Osteoblast (primary cell): ENCODE results near the gene SLC25A6. TPM values are rescaled to one million over a fixed set of nuclear protein-coding genes. Genes with fewer than 3 reads are reported as not detected.
"Not testable (repeated sequence)": the region's sequence is repeated elsewhere in the genome, so short reads cannot be mapped to it uniquely, and the experiment has no call there.

ENCODE experiments used
- DNase-seq: peaks from one replicate; pipeline ENCODE4 v3.0.0; 2011; ENCODE audit warnings: low spot score, mixed read lengths; ENCODE audit not compliant: insufficient read length; ENCODE audit errors: missing footprints
- H2AFZ ChIP-seq: 2 replicates; pipeline ENCODE4 v1.6.0; 2011; ENCODE audit warnings: mild to moderate bottlenecking, low read length
- H3K27ac ChIP-seq: 2 replicates; pipeline ENCODE4 v1.5.1; 2011; ENCODE audit warnings: mild to moderate bottlenecking, low read depth, low read length, moderate library complexity
- H3K27me3 ChIP-seq: 2 replicates; pipeline ENCODE4 v1.6.0; 2012; ENCODE audit warnings: mild to moderate bottlenecking, control low read depth, inconsistent platforms, low read length, moderate library complexity; ENCODE audit not compliant: insufficient read depth
- H3K36me3 ChIP-seq: 2 replicates; pipeline ENCODE4 v1.5.1; 2011; ENCODE audit warnings: mild to moderate bottlenecking, low read length, control low read depth, moderate library complexity; ENCODE audit not compliant: insufficient read depth
- H3K4me1 ChIP-seq: 2 replicates; pipeline ENCODE4 v1.5.1; 2011; ENCODE audit warnings: mild to moderate bottlenecking, low read length, control low read depth, moderate library complexity; ENCODE audit not compliant: insufficient read depth
- H3K4me2 ChIP-seq: 2 replicates; pipeline ENCODE4 v1.6.0; 2011; ENCODE audit warnings: mild to moderate bottlenecking, low read length; ENCODE audit not compliant: insufficient read depth
- H3K4me3 ChIP-seq: fragments of 200-600 bp; sonication (generic); 3 replicates; pipeline ENCODE4 v1.5.1; 2012; ENCODE audit warnings: mild to moderate bottlenecking, low read length, inconsistent platforms; ENCODE audit not compliant: insufficient read depth
- H3K79me2 ChIP-seq: 2 replicates; pipeline ENCODE4 v1.6.0; 2012; ENCODE audit warnings: mild to moderate bottlenecking, low read length, control low read depth, inconsistent platforms; ENCODE audit not compliant: insufficient read depth
- H3K9me3 ChIP-seq: 2 replicates; pipeline ENCODE4 v1.5.1; 2011; ENCODE audit warnings: low read depth, low read length, control low read depth
- H4K20me1 ChIP-seq: 2 replicates; pipeline ENCODE4 v1.6.0; 2012; ENCODE audit warnings: mild to moderate bottlenecking, low read length, control low read depth; ENCODE audit not compliant: insufficient read depth
- CTCF ChIP-seq: IDR thresholded peaks from 2 replicates; pipeline ENCODE4 v1.5.1; 2011; ENCODE audit warnings: mild to moderate bottlenecking, low read depth, low read length, moderate library complexity; ENCODE audit errors: extremely low read depth
- total RNA-seq: library from RNA; depleted of rRNA; stranded (reverse); fragments of >200 nt; gene quantifications from 2 replicates; pipeline ENCODE4 v1.2.3, GENCODE V29; 2012

SLC25A6 gene
- total RNA-seq, 1 donor, result 203 TPM

- DNase-seq, result no peak
- Histone ChIP-seq H3K4me1 (no peaks in the 10 kb centered on the region), H3K27me3 (no peaks in the 10 kb centered on the region), H4K20me1 (peaks cover 4% of the 10 kb centered on the region), H3K79me2 (no peaks in the 10 kb centered on the region), H2AFZ (no peak overlapping the region), H3K4me2 (no peak overlapping the region), H3K4me3 (no peak overlapping the region), H3K9me3 (no peaks in the 10 kb centered on the region), H3K27ac (no peak overlapping the region), H3K36me3 (peaks cover 27% of the 10 kb centered on the region)
- no peak for TF ChIP-seq CTCF
Measured at GRCh38 chrX:1411326-1411725, 19.4 kb upstream of the SLC25A6 start.

GRCh38 chrX:1407035-1407434 is 15.1 kb upstream of the SLC25A6 start:
- Histone ChIP-seq H3K27ac (no peak overlapping the region), H3K79me2 (no peaks in the 10 kb centered on the region), H2AFZ (no peak overlapping the region), H3K4me3 (no peak overlapping the region), H4K20me1 (peaks cover 16% of the 10 kb centered on the region), H3K27me3 (no peaks in the 10 kb centered on the region), H3K9me3 (no peaks in the 10 kb centered on the region), H3K4me1 (no peaks in the 10 kb centered on the region), H3K4me2 (no peak overlapping the region), H3K36me3 (peaks cover 48% of the 10 kb centered on the region)
- DNase-seq, result no peak
- no peak for TF ChIP-seq CTCF

GRCh38 chrX:1405769-1406168 is 13.9 kb upstream of the SLC25A6 start:
- not testable (repeated sequence) for H3K79me2 ChIP-seq, H3K9me3 ChIP-seq, H3K4me1 ChIP-seq, H3K4me2 ChIP-seq, H3K27me3 ChIP-seq, H3K27ac ChIP-seq, H3K4me3 ChIP-seq, H2AFZ ChIP-seq, DNase-seq
- Histone ChIP-seq H3K36me3 (peaks cover 49% of the 10 kb centered on the region), H4K20me1 (peaks cover 16% of the 10 kb centered on the region)

GRCh38 chrX:1403867-1404266 is 12.0 kb upstream of the SLC25A6 start:
- H3K4me3 ChIP-seq, H3K27me3 ChIP-seq, H3K27ac ChIP-seq, H3K4me2 ChIP-seq, DNase-seq, H3K79me2 ChIP-seq, H3K9me3 ChIP-seq, H2AFZ ChIP-seq, H3K4me1 ChIP-seq: not testable (repeated sequence)
- Histone ChIP-seq H4K20me1 (peaks cover 16% of the 10 kb centered on the region), H3K36me3 (peaks cover 52% of the 10 kb centered on the region)

DNA sequence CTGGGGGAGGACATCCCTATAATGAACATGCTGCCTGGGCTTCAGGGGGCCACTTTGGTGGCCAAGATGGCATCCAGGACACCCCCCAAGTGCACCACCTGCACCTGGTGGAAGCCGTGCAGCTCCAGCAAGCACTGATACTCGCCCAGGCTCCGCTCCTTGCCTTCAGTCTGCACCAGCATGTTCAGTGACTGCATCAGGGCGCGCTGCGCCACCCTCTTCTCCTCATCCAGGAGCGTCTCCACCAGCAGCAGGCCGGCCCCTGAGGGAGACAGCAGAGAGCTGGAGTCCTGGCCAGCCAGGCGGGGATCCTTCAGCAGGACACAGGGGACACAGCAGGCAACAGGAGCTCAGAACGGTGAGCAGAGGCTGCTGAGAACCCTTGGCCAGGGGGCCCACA is 11.3 kb upstream of the SLC25A6 start:
- no peak for DNase-seq
- Histone ChIP-seq H3K4me3 (no peak overlapping the region), H2AFZ (no peak overlapping the region), H4K20me1 (peaks cover 16% of the 10 kb centered on the region), H3K4me1 (no peaks in the 10 kb centered on the region), H3K27me3 (no peaks in the 10 kb centered on the region), H3K9me3 (no peaks in the 10 kb centered on the region), H3K79me2 (no peaks in the 10 kb centered on the region), H3K36me3 (peaks cover 52% of the 10 kb centered on the region), H3K27ac (no peak overlapping the region), H3K4me2 (no peak overlapping the region)
- TF ChIP-seq CTCF, result no peak
